WERI-Rb-1 (cell line): Measurements from ENCODE around the gene ST6GALNAC3.

Experiments
- DNase-seq: peaks from one replicate; pipeline ENCODE4 v3.0.0-alpha.2; 2020
- H3K27ac ChIP-seq: fragments of 250-450 bp; sonication (Bioruptor Pico); 2 replicates; pipeline ENCODE4 v1.5.1; 2020; ENCODE audit warnings: mild to moderate bottlenecking, moderate library complexity
- H3K27me3 ChIP-seq: fragments of 250-450 bp; sonication (Bioruptor Pico); 2 replicates; pipeline ENCODE4 v1.5.1; 2021; ENCODE audit warnings: mild to moderate bottlenecking, low read depth, moderate library complexity; ENCODE audit not compliant: insufficient read depth, severe bottlenecking
- H3K36me3 ChIP-seq: fragments of 250-450 bp; sonication (Bioruptor Pico); 2 replicates; pipeline ENCODE4 v1.5.1; 2020; ENCODE audit warnings: mild to moderate bottlenecking, moderate library complexity
- H3K4me3 ChIP-seq: 2 replicates; pipeline ENCODE4 v1.5.1; 2011; ENCODE audit warnings: low read depth, mild to moderate bottlenecking, control low read depth, low read length
- H3K9me3 ChIP-seq: fragments of 250-450 bp; sonication (Bioruptor Pico); 2 replicates; pipeline ENCODE4 v1.5.1; 2021; ENCODE audit warnings: mild to moderate bottlenecking, moderate library complexity; ENCODE audit not compliant: severe bottlenecking
- TF ChIP-seq, protein P1 (sequence below): IDR thresholded peaks from 2 replicates; pipeline ENCODE4 v1.5.1; 2011; ENCODE audit warnings: low read depth, mild to moderate bottlenecking, control low read depth, inconsistent platforms, low read length

Gene ST6GALNAC3

DNA sequence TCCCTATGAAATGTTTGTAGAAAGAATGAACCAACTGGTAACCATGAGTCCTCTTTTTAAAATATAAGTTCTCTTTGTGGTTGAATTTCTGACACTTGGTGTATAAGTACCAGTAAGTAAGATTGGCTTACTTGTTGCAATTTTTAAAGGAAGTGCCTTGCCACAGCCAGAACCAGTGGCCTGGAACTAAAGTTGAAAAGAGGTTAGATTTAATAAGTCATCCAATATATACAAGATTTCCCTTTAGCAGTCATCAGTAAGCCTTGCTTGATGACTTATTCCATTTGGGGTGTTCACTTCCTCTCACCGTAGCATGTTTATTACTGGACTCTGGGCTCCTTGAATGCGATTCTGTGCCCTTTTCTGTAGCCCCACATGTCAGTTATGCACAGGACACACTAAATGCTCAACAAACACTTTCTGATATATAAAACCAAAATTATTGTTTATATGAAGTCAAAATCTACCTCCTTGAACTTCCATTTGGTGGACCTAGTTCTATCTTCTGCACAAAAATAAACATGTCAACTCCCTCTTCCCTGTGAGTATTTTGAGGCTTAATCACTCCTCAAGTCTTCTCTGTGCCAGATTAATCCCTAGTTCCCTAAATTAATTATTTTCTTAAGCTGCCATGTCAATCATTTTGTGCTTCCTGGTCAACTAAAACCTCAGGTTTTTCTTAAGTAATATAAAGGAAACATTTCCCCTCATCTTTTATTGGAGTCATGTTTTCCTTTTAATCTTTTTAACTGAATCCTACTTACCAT, 218.1 kb downstream of the ST6GALNAC3 start:
- Histone ChIP-seq H3K36me3 (no peaks in the 10 kb centered on the region), H3K27me3 (no peaks in the 10 kb centered on the region), H3K9me3 (no peaks in the 10 kb centered on the region), H3K27ac (peak overlapping the region; percentile 47), H3K4me3 (no peak overlapping the region)
- TF ChIP-seq, protein P1, sequence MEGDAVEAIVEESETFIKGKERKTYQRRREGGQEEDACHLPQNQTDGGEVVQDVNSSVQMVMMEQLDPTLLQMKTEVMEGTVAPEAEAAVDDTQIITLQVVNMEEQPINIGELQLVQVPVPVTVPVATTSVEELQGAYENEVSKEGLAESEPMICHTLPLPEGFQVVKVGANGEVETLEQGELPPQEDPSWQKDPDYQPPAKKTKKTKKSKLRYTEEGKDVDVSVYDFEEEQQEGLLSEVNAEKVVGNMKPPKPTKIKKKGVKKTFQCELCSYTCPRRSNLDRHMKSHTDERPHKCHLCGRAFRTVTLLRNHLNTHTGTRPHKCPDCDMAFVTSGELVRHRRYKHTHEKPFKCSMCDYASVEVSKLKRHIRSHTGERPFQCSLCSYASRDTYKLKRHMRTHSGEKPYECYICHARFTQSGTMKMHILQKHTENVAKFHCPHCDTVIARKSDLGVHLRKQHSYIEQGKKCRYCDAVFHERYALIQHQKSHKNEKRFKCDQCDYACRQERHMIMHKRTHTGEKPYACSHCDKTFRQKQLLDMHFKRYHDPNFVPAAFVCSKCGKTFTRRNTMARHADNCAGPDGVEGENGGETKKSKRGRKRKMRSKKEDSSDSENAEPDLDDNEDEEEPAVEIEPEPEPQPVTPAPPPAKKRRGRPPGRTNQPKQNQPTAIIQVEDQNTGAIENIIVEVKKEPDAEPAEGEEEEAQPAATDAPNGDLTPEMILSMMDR: no peak
- no peak for DNase-seq

DNA sequence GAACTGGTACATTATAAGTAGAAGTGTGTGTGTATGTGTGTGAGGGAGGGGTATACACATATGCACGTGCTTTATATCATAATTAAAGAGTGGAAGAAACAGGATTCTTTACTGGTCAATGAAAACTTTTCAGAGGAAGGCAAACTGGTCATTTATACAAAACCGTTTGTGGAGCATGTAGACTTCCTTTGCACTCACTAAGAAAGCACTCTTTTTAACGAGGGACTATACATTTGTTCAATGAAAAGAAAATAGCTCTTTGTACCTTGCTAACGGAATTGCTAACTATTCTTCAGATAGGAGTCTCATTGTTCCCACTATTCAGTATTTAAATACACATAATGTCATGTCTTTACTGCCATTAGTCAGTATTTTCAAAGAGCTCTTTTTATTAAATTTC, 219.3 kb downstream of the ST6GALNAC3 start:
- H3K27ac ChIP-seq: no peak overlapping the region; the same call in 1 of the 2 replicates
- no peak overlapping the region for H3K4me3 ChIP-seq
- TF ChIP-seq, protein P1: no peak

DNA sequence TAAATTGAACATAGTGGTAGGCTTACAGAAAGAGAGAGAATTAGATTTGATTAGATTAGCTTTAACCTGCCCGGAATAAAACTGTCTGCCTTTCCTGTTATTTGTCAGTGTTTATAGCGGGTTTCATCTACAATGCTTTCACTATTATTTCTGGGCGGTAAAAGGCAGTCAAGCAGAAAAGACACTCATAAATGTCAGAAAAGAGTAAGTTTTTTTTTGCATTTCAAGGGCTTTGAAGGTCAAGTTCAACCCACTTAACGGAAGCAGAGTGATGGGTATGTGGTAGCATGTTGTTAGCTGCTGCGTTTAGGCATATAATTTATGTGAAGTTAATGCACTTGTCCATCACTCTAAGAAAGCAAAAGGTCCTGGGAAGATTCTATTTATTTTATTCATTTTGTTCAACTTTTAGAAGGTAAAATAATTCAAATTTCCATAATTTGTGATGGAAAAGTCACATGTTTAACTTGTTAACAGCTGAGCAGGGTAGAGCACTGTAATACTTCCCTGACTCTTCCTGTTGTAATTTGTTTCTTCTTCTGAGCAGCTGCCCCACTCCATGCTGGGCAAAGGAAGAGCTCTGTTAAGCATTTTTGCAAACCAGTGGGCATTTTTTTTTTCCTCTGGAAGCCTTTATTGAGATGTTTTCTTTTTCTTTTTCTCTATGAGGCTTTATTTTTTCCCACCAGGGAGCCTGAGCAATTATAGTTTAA, 220.1 kb downstream of the ST6GALNAC3 start:
- no peak overlapping the region for H3K27ac ChIP-seq
- H3K4me3 ChIP-seq: no peak overlapping the region
- TF ChIP-seq, protein P1: no peak
- no peaks in the 10 kb centered on the region for H3K9me3 ChIP-seq
- DNase-seq: no peak
- H3K36me3 ChIP-seq: no peaks in the 10 kb centered on the region
- H3K27me3 ChIP-seq: no peaks in the 10 kb centered on the region

More for the DNA sequence above, 219.3 kb downstream of the ST6GALNAC3 start:
- DNase-seq: no peak
- Histone ChIP-seq H3K27me3 (no peaks in the 10 kb centered on the region), H3K36me3 (no peaks in the 10 kb centered on the region), H3K9me3 (no peaks in the 10 kb centered on the region)

DNA sequence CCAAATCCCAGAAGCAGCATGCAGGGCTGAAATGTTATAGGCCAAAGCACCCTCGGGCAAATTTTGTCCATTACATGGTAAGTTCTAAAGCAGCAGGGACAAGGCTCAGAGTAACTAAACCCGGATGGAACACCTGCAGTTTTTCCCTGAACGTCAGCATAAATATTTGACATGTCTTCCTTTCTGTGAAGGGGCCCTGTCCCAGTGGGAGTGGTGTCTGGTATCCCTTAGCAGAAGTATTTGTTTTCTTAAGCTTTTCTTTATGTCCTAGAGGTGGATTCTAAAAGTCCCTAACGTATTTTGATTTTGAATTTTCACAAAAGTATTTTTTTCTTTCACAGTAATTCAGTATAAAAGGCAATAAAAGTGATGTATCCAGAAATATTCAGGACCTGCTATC, 223.9 kb downstream of the ST6GALNAC3 start:
- no peaks in the 10 kb centered on the region for H3K36me3 ChIP-seq
- no peak for DNase-seq
- no peaks in the 10 kb centered on the region for H3K9me3 ChIP-seq
- H3K27ac ChIP-seq: no peak overlapping the region
- TF ChIP-seq, protein P1: no peak
- H3K27me3 ChIP-seq: no peaks in the 10 kb centered on the region
- no peak overlapping the region for H3K4me3 ChIP-seq

DNA sequence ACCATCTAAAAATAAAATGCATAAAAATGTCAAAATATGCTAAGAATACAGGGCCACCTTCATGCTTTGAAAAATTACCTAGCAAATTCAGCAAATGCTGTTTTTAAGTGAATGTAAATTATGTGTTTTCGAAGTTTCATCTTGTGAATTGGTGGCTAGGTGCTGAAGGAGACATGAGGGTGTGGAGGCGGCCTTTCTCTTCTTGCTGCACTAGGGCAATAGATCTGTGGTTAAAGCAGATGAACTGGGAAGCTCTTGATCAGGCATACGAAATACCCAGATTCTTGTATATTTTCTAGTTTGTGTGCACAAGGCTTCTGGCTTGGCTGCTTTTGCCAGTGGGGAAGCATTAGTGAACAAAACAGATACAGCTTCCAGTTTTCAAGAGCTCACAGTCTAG, 224.5 kb downstream of the ST6GALNAC3 start:
- H3K27ac ChIP-seq: no peak overlapping the region

More for the DNA sequence above, 224.5 kb downstream of the ST6GALNAC3 start:
- H3K27me3 ChIP-seq: no peaks in the 10 kb centered on the region
- no peak for DNase-seq
- H3K9me3 ChIP-seq: no peaks in the 10 kb centered on the region
- H3K36me3 ChIP-seq: no peaks in the 10 kb centered on the region
- TF ChIP-seq, protein P1: no peak
- H3K4me3 ChIP-seq: no peak overlapping the region
